HS-27A (cell line): Measurements from ENCODE around the gene CTAGE4.
"Not testable (repeated sequence)": the region's sequence is repeated elsewhere in the genome, so short reads cannot be mapped to it uniquely, and the experiment has no call there.

ENCODE experiments used
- DNase-seq: peaks from one replicate; pipeline ENCODE4 v3.0.0-alpha.2; 2012; ENCODE audit warnings: low read depth, missing footprints

Gene CTAGE4, protein sequence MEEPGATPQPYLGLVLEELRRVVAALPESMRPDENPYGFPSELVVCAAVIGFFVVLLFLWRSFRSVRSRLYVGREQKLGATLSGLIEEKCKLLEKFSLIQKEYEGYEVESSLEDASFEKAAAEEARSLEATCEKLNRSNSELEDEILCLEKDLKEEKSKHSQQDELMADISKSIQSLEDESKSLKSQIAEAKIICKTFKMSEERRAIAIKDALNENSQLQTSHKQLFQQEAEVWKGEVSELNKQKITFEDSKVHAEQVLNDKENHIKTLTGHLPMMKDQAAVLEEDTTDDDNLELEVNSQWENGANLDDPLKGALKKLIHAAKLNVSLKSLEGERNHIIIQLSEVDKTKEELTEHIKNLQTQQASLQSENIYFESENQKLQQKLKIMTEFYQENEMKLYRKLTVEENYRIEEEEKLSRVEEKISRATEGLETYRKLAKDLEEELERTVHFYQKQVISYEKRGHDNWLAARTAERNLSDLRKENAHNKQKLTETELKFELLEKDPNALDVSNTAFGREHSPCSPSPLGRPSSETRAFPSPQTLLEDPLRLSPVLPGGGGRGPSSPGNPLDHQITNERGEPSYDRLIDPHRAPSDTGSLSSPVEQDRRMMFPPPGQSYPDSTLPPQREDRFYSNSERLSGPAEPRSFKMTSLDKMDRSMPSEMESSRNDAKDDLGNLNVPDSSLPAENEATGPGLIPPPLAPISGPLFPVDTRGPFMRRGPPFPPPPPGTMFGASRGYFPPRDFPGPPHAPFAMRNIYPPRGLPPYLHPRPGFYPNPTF

DNA sequence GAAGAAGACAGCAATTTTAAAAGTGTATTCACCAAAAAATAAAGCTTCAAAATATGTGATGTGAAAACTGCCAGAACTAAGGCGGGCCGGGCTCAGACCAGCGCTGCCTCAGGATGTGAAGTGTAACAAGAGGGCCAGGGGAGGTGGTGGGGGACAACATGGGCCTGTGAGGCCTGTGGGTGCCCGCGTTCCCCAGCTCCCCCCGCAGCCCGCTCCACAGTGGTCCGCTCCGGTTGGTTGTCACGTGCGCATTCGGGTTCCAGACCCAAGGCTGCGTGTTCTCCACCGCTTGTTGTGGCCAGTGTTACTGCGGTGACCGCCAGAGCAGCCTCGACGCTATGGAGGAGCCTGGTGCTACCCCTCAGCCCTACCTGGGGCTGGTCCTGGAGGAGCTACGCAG is at the start of gene CTAGE4:
CTAGE4 (plus strand) TSS at position 301 of the 400 bp plus-strand sequence; CDS start at position 339, 38 bp downstream.
- not testable (repeated sequence) for DNase-seq

- DNase-seq, result no peak
Measured at GRCh38 chr7:144134116-144134515, 49.1 kb upstream of the CTAGE4 start.

GRCh38 chr7:144137501-144137900 is 45.8 kb upstream of the CTAGE4 start:
- DNase-seq, result no peak

DNA sequence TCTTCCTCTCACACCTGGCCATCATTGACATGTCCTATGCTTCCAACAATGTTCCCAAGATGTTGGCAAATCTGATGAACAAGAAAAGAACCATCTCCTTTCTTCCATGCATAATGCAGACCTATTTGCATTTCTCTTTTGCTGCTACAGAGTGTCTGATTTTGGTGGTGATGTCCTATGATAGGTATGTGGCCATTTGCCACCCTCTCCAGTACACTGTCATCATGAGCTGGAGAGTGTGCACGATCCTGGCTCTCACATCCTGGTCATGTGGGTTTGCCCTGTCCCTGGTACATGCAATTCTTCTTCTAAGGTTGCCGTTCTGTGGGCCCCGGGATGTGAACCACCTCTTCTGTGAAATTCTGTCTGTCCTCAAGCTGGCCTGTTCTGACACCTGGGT is 41.1 kb upstream of the CTAGE4 start:
- DNase-seq, result no peak

GRCh38 chr7:144144426-144144825 is 38.8 kb upstream of the CTAGE4 start:
- no peak for DNase-seq

DNA sequence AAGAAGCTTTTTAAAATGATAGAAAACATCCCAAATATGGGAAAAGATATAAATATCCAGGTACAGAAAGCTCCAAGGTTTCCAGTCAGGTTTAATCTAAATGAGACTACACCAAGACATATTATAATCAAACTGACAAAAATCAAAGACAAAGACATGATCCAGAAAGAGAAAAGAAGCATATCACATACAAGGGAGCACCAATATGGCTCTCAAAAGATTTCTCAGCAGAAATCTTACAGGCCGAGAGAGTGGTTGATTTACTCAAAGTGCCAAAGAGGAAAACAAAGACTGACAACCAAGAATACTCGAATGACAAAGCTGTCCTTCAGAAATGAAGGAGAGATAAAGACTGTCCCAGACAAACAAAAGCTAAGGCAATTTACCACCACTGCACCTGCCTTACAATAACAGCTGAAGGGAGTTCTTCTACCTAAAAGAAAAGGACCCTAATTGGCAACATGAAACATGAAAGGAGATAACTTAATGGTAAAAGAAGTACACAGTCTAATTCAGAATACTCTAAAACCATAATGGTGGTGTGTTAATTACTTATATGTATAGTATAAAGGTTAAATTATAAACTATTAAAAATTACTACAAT is 34.9 kb upstream of the CTAGE4 start:
- DNase-seq, result no peak

DNA sequence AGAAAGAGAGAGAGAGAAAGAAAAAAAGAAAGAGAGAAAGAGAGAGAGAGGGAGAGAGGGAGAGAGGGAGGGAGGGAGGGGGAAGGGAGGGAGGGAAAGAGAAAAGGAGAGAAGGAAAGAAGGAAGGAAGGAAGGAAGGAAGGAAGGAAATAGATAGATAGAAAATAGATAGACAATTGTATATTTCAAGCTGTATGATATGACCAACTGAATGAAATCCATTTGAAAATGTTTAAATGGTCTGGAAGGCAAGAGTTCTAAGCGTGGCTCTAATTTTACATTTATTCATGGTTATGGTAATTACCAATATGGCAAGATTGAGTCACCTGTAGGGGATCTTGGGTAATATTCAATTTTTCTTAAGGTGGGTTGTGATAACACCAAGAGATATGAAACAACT is 24.4 kb upstream of the CTAGE4 start:
- DNase-seq, result no peak

GRCh38 chr7:144164784-144165183 is 18.5 kb upstream of the CTAGE4 start:
- DNase-seq, result no peak

DNA sequence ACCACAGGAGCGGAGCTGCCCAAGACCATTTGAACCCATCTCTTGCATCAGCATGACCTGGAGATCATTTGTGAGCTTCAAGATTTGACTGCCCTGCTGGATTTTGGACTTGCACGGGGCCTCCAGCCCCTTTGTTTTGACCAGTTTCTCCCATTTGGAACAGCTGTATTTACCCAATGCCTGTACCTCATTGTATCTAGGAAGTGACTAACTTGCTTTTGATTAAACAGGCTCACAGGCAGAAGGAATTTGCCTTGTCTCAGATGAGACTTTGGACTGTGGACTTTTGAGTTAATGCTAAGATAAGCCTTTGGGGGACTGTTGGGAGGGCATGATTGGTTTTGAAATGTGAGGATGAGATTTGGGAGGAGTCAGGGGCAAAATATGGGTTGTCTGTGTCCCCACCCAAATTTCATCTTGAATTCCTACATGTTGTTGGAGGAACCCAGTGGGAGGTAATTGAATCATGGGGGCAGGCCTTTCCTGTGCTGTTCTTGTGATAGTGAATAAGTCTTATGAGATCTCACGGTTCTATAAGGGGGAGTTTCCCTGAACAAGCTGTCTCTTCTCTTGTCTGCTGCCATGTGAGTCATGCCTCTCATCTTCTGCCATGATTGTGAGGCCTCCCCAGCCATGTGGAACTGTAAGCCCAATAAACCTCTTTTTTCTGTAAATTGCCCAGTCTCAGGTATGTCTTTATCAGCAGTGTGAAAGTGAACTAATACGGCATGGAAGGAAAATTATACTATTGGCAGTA is 11.5 kb upstream of the CTAGE4 start:
- DNase-seq, result not testable (repeated sequence)

DNA sequence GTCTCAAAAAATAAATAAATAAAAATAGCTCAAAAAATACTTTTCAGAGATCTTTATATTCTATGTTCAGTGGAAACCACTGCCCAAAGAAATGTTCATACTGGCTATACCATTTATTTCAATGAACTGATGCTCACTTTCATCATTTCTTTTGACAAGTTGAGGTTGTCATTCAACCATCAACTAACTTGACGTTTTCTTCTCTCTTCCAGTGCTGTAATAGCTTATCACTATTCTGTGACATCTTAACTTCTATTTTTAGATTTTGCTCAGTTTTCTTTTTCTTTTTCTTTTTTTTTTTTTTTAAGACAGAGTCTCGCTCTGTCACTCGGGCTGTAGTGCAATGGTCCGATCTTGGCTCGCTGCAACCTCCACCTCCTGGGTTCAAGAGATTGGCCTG is 8.7 kb upstream of the CTAGE4 start:
- no peak for DNase-seq

DNA sequence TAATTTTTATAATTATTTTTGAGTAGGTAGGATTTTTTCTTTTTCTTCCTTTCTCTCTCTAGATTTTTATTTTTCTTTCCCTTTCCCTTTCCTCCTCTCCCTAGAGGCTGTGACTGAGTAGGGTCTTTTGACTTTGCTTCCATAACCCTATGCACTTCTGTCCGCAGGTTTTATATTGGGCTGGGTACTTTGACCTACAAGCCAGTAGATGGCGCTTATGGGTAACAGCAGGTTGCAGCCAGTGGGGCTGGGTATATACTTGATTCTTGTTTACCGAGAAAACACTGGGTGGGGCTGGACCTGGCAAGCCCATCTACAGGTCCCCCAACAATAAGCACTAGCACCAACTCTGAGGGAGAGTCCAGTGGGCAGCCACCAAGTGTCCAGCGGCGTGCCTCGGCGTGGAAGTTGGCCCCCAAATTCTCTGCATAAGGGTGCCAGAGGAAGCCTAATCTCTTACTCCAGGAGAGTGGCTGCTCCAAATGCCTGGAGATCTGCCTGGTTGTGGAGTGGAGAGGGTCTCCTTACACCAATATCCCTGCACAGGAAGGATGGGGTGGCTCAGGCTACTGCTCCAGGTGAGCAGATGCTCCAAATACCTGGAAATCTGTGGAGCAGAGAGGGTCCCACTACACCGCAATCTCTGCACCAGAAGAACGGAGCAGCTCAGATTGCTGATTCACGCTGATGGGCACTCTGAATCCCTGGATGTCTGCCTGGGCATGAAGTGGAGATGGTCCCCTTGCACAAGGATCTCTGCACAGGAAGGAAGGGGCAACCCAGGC is 4.7 kb upstream of the CTAGE4 start:
- not testable (repeated sequence) for DNase-seq

DNA sequence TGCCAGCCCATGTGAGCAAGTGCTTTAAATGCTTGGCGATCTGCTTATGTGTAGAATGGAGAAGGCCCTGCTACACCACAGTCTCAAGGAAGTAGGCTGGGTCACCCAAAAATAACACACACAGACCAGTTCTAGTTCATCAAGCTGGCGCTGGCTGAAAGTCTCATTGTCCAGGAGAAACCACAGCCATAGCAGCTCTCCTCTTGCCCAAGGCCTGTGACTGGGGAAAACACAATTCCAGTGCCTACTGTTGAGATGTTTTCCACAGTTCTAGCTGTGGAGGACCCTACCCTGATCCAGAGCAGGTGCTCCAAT is 4.1 kb upstream of the CTAGE4 start:
- not testable (repeated sequence) for DNase-seq

DNA sequence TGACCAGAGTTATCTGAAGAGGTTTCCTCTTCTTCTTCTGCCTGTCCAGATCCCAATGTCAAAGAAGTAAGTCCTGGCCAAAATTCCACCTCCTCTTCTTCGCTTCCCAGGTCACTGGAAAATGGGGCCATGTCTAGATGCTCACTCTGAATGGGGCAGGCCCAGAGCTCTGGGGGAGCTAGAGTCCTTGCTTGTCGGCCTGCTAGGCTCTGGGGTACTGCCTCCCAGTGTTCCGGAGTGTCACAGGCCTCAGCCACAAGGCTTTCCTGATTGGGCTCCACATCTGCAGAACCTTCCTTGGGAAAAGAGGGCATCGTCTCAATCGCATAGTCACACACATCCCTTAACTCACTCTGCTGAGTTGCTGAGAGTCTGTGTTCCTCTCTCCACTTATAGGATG is 4.6 kb downstream of the CTAGE4 start:
- not testable (repeated sequence) for DNase-seq

DNA sequence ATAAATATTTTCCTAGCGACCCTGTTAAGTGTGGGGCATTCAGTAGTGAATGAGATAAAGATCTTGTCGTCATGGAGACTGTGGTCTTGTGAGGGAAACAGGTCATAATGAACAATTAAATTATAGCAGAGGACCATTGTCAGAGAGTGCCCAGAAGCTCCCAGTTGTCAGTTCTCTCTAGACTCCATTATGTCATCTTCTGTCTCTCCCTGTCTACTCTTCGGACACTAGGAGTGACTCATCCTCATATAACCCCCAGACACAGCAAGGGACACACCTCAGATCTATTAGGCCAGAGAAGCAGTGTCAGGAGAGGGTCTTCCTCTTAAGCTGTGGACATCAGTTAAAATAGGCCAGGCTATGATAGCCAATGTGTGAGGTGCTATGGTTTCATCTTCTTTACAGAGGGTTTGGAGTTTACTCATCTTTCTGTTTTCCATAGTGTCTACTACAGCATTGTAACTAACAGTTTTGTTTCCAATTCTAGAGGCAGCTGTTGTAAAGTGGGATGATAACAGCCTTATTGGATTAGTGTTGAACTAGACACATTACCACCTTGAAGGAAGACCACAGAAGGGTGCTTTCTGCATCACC is 5.4 kb downstream of the CTAGE4 start:
- not testable (repeated sequence) for DNase-seq

DNA sequence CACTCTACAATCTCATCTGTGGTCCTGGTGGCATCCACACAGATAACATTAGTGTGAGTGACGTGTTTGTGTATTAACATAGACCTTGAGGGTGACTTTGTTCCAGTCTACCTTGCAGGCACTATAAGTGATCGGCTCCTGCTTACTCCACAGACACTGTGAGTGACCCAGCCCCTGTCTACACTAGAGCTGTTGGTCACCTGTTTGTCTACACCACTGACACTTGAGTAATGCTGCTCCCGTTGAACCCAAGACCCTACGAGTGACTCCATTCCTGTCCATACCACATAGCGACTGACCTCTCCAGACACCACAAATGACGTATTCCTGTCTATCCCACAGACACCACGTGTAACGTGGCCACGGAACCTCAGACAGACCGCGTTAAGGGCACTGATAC is 10.5 kb downstream of the CTAGE4 start:
- DNase-seq, result not testable (repeated sequence)

DNA sequence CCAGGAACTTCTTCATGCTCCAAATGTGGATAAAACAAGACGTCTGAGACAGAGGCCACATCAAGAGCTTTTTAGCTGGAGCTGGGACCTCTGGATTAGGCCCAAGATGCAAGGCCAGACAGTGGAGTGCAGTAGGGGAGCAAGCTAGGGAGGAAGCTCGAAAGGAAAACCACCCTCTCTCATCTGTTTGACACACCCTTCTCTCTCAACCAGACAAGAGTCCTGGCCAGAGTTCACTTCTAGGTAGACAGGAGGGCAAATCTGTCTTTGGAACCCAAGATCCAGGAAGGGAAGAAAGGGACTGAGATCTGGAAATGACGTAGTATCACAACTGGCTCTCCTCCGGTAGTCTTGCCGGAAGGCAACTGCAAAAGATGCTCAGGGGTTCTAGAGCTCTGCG is 11.2 kb downstream of the CTAGE4 start:
- DNase-seq, result not testable (repeated sequence)

DNA sequence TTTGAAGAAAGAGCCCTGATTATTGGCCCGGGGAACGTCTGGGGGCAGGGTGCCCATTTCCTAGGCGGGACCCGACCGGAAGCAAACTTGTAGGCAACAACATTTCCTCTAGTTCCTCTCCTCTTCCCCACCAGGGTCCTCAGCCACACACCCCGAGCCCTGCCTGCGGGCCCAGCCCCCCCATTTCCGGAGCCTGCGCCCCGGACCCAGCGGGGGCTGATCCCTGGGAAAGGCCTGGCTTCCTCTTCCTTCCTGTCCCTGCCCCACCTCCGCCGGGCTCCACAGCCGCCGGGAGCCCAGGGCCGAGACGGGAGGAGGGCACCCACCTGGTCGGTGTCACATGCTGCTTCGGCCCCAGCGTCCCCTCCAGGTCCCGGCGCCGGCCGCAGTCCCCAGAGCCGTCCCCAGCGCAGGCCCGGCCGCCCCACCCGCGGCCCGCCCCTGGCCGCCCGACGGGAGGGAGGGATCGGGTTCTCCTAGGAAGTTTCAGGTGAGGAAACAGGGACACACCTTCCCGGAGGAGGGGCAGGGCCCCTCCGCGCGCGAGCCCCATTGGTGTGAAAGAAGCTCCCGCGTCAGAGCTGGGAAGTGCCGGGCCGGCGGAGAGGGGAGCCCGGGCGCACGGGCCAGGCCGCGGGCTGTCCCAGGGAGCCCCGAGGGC is 12.1 kb downstream of the CTAGE4 start, which contains the start of gene ARHGEF35:
ARHGEF35 (minus strand) TSS at position 622 of the 661 bp plus-strand sequence. CDS start 7,450 bp downstream, outside the sequence.
- DNase-seq, result not testable (repeated sequence)

GRCh38 chr7:144198934-144199333 is 15.7 kb downstream of the CTAGE4 start:
- DNase-seq, result not testable (repeated sequence)

- not testable (repeated sequence) for DNase-seq
Measured at GRCh38 chr7:144201978-144202377, 18.7 kb downstream of the CTAGE4 start.

DNA sequence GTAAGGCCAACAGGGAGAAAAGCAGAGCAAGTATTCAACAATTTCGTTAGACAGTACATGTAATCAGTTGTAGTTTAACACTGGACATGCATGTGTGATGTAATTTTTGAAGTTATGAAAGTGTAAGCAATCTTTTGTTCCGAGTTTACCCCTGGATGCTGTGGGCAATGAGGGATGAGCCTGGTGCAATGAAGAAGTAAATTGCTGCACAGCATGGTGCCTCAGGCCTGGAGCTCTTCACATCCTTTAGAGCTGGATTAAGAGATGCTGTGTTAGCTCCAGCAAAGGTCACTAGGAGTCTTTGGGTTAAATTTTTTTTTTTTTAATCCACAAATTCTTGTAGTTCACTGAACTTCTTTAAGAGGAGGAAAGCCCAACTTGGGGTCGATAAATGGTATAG is 19.8 kb downstream of the CTAGE4 start:
- not testable (repeated sequence) for DNase-seq
